ENCODE data around the gene ZFR. TPM values are rescaled to one million over a fixed set of nuclear protein-coding genes. Genes with fewer than 3 reads are reported as not detected.

ZFR gene
- total and polyA plus RNA-seq, 2 experiments from 2014 or later: 59.1 to 93.3 TPM

- H3K4me3 ChIP-seq: no peak overlapping the region
- no peak overlapping the region for H3K4me2 ChIP-seq
- no peaks in the 10 kb centered on the region for H3K27me3 ChIP-seq
- TF ChIP-seq CTCF (IDR thresholded peaks at IDR 0.05; ENCODE audit: poor library complexity) (no peak), EZH2 (IDR thresholded peaks at IDR 0.05; ENCODE audit: borderline replicate concordance) (no peak), EZH2phosphoT487 (IDR thresholded peaks at IDR 0.05; ENCODE audit: low read depth, severe bottlenecking, unreplicated experiment) (no peak)
- no peaks in the 10 kb centered on the region for H3K4me1 ChIP-seq (ENCODE audit: insufficient read depth)
- H3K9me2 ChIP-seq (replicated peaks; ENCODE audit: insufficient read depth): no peaks in the 10 kb centered on the region
- no peak overlapping the region for H2AFZ ChIP-seq
- H3K36me3 ChIP-seq (replicated peaks; ENCODE audit: insufficient read depth, low read depth): no peaks in the 10 kb centered on the region
- no peak overlapping the region for H3K27ac ChIP-seq
- H4K20me1 ChIP-seq (ENCODE audit: insufficient read depth, poor library complexity, severe bottlenecking): peaks cover 51% of the 10 kb centered on the region
- DNase-seq (ENCODE audit: low spot score): no peak
- 85% methylated on average over 4 of the region's 4 CpGs for WGBS (ENCODE audit: low lambda C conversion rate, missing lambda C conversion rate)
- H3K9me3 ChIP-seq (ENCODE audit: low read depth): peaks cover 8% of the 10 kb centered on the region
- H3K79me2 ChIP-seq: peaks cover 98% of the 10 kb centered on the region
These were observed 16.1 kb downstream of the ZFR start for GRCh38 chr5:32428426-32428825.

GRCh38 chr5:32426440-32427151, 17.9 kb downstream of the ZFR start:
- H3K36me3 ChIP-seq (replicated peaks; ENCODE audit: insufficient read depth, low read depth): no peaks in the 10 kb centered on the region
- no peaks in the 10 kb centered on the region for H3K9me2 ChIP-seq (replicated peaks; ENCODE audit: insufficient read depth)
- H3K4me1 ChIP-seq (ENCODE audit: insufficient read depth): no peaks in the 10 kb centered on the region
- no peaks in the 10 kb centered on the region for H3K27me3 ChIP-seq
- no peak overlapping the region for H3K4me2 ChIP-seq
- TF ChIP-seq EZH2phosphoT487 (IDR thresholded peaks at IDR 0.05; ENCODE audit: low read depth, severe bottlenecking, unreplicated experiment) (no peak), EZH2 (IDR thresholded peaks at IDR 0.05; ENCODE audit: borderline replicate concordance) (no peak), CTCF (IDR thresholded peaks at IDR 0.05; ENCODE audit: poor library complexity) (no peak)
- H3K79me2 ChIP-seq: peaks cover 98% of the 10 kb centered on the region
- peaks cover 8% of the 10 kb centered on the region for H3K9me3 ChIP-seq (ENCODE audit: low read depth)
- no peak overlapping the region for H3K27ac ChIP-seq
- WGBS (ENCODE audit: low lambda C conversion rate, missing lambda C conversion rate): over 99% methylated on average over 7 of the region's 7 CpGs
- no peak overlapping the region for H3K4me3 ChIP-seq
- H4K20me1 ChIP-seq (ENCODE audit: insufficient read depth, poor library complexity, severe bottlenecking): peaks cover 56% of the 10 kb centered on the region
- no peak for DNase-seq (ENCODE audit: low spot score)
- H2AFZ ChIP-seq: no peak overlapping the region

- Histone ChIP-seq H3K27ac (no peak overlapping the region), H3K79me2 (peaks cover 97% of the 10 kb centered on the region), H3K9me2 (replicated peaks; ENCODE audit: insufficient read depth) (no peaks in the 10 kb centered on the region), H2AFZ (no peak overlapping the region), H3K27me3 (no peaks in the 10 kb centered on the region), H4K20me1 (ENCODE audit: insufficient read depth, poor library complexity, severe bottlenecking) (peaks cover 61% of the 10 kb centered on the region), H3K4me2 (no peak overlapping the region), H3K36me3 (replicated peaks; ENCODE audit: insufficient read depth, low read depth) (no peaks in the 10 kb centered on the region), H3K4me3 (no peak overlapping the region), H3K4me1 (ENCODE audit: insufficient read depth) (no peaks in the 10 kb centered on the region), H3K9me3 (ENCODE audit: low read depth) (peaks cover 8% of the 10 kb centered on the region)
- no peak for DNase-seq (ENCODE audit: low spot score)
- no peak for TF ChIP-seq EZH2phosphoT487 (IDR thresholded peaks at IDR 0.05; ENCODE audit: low read depth, severe bottlenecking, unreplicated experiment)
- no peak for TF ChIP-seq CTCF (IDR thresholded peaks at IDR 0.05; ENCODE audit: poor library complexity)
- TF ChIP-seq EZH2 (IDR thresholded peaks at IDR 0.05; ENCODE audit: borderline replicate concordance): no peak
- 99% methylated on average over 4 of the region's 4 CpGs for WGBS (ENCODE audit: low lambda C conversion rate, missing lambda C conversion rate)
These were observed 21.8 kb downstream of the ZFR start for GRCh38 chr5:32422697-32423096.
